GM12892 (cell line): ENCODE data around the gene SNAPC4.

Source experiments
- POLR2A ChIP-seq: IDR thresholded peaks from 2 replicates; pipeline ENCODE4 v1.6.1; 2011; ENCODE audit warnings: low read depth, low read length, control low read depth
- POLR2AphosphoS5 ChIP-seq: IDR thresholded peaks from 2 replicates; pipeline ENCODE4 v1.6.1; 2011; ENCODE audit warnings: low read depth, low read length, control low read depth
- TAF1 ChIP-seq: IDR thresholded peaks from 2 replicates; pipeline ENCODE4 v1.6.1; 2011; ENCODE audit warnings: low read depth, mild to moderate bottlenecking, control low read depth, low read length, borderline replicate concordance

DNA sequence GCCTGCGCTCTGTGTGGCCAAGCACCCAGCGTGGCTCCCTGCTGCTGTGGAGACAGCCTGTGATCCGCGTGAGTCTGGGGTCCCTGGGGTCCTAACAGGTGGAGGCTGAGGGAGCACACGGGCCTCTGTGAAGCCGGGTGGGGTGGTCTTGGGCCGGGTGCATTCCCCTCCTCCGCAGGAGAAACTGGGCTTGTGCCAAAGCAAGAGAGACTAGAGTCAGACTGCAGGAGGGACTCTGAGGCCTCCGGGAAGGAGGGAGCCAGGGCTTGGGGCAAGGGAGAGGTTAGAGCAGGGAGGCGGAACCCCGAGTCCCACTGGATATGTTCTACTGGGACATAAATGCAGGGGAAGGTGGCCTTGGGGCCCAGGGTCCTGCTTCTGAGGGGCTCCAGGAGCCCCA, 46.9 kb downstream of the SNAPC4 start:
- no peak for TF ChIP-seq POLR2A
- TF ChIP-seq POLR2AphosphoS5: no peak
- TF ChIP-seq TAF1: no peak
